ENCODE data around the gene LEMD1.
A peak's percentile ranks its signal among the peaks of the same experiment; 100 is the strongest.

DNA sequence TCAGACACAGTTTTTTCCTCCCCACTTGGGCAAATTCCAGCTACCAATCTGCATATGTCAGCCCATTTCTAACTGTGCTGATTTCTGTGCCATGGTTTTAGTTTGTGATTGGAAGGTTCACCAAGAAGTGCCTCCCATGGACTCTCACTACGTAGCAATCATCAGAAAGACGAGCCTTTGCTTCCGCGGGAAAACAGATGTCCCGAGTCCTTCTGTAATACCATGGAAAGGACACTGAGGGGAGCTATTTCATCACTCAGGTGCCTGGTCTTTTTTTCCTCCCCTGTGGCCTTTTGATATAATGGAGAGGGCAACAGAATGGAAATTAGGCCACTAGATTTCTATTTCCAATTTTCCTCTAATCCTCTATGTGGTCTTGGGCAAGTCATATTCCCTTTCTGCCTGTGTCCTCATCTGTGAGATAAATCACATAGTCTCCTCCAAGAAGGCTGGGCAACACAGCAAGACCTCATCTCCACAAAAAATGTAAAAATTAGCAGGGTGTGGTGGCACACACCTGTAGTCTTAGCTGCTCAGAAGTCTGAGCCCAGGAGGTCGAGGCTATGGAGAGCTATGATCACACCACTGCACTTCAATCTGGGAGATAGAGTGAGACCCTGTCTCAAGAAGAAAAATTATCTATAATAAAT lies 24.8 kb downstream of the LEMD1 start:
- TF ChIP-seq, protein P1, sequence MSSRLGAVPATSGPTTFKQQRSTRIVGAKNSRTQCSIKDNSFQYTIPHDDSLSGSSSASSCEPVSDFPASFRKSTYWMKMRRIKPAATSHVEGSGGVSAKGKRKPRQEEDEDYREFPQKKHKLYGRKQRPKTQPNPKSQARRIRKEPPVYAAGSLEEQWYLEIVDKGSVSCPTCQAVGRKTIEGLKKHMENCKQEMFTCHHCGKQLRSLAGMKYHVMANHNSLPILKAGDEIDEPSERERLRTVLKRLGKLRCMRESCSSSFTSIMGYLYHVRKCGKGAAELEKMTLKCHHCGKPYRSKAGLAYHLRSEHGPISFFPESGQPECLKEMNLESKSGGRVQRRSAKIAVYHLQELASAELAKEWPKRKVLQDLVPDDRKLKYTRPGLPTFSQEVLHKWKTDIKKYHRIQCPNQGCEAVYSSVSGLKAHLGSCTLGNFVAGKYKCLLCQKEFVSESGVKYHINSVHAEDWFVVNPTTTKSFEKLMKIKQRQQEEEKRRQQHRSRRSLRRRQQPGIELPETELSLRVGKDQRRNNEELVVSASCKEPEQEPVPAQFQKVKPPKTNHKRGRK (CRISPR knock-in tag; IDR thresholded peaks at IDR 0.05; ENCODE audit: borderline replicate concordance): no peak
- TF ChIP-seq, protein P2, sequence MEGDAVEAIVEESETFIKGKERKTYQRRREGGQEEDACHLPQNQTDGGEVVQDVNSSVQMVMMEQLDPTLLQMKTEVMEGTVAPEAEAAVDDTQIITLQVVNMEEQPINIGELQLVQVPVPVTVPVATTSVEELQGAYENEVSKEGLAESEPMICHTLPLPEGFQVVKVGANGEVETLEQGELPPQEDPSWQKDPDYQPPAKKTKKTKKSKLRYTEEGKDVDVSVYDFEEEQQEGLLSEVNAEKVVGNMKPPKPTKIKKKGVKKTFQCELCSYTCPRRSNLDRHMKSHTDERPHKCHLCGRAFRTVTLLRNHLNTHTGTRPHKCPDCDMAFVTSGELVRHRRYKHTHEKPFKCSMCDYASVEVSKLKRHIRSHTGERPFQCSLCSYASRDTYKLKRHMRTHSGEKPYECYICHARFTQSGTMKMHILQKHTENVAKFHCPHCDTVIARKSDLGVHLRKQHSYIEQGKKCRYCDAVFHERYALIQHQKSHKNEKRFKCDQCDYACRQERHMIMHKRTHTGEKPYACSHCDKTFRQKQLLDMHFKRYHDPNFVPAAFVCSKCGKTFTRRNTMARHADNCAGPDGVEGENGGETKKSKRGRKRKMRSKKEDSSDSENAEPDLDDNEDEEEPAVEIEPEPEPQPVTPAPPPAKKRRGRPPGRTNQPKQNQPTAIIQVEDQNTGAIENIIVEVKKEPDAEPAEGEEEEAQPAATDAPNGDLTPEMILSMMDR (IDR thresholded peaks at IDR 0.05): peak; percentile 71
- no peak for TF ChIP-seq FOXK1 (CRISPR knock-in tag; IDR thresholded peaks at IDR 0.05)
